ENCODE measurements around the gene KCNAB1.

Gene KCNAB1

DNA sequence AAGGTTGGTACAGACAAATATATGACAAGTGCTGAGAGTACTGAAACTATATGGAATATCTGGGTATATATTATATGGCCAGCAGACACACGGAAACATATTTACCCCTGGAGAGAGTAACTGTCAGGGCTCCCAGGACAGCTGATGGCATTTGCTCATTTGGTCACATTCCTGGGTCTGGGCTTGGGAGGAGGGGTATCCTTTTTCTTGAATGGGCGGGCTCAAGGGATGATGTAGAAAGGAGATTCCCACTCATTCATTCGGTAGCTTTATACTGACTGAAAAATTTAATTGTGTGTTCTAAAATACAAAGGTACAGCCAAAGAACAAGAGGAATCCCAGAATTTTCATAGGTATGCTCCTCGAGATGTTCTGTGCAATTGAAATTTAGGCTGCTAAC lies 131.0 kb downstream of the KCNAB1 start:
- TF ChIP-seq, protein P1, sequence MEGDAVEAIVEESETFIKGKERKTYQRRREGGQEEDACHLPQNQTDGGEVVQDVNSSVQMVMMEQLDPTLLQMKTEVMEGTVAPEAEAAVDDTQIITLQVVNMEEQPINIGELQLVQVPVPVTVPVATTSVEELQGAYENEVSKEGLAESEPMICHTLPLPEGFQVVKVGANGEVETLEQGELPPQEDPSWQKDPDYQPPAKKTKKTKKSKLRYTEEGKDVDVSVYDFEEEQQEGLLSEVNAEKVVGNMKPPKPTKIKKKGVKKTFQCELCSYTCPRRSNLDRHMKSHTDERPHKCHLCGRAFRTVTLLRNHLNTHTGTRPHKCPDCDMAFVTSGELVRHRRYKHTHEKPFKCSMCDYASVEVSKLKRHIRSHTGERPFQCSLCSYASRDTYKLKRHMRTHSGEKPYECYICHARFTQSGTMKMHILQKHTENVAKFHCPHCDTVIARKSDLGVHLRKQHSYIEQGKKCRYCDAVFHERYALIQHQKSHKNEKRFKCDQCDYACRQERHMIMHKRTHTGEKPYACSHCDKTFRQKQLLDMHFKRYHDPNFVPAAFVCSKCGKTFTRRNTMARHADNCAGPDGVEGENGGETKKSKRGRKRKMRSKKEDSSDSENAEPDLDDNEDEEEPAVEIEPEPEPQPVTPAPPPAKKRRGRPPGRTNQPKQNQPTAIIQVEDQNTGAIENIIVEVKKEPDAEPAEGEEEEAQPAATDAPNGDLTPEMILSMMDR (IDR thresholded peaks at IDR 0.05) = no peak

DNA sequence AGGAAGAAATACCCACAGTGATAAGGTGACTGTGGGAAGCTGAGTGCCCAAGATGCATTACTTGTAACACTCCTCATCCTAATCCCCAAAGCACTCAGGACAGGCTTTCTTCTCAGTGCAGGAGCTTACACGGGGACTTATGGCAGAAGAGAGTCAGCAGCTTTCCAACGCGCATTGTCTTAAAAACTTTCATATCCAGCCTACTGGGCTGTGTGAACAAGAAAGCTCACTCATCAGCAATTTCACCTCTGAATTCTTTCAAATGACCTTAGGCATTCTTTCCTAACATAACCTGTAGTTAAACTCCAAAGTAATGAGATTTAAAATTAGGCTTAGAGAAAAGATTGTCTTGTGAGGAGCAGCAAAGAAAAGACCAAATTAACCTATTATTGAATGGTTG lies 132.3 kb downstream of the KCNAB1 start:
- TF ChIP-seq, protein P1 (IDR thresholded peaks at IDR 0.05) = no peak

DNA sequence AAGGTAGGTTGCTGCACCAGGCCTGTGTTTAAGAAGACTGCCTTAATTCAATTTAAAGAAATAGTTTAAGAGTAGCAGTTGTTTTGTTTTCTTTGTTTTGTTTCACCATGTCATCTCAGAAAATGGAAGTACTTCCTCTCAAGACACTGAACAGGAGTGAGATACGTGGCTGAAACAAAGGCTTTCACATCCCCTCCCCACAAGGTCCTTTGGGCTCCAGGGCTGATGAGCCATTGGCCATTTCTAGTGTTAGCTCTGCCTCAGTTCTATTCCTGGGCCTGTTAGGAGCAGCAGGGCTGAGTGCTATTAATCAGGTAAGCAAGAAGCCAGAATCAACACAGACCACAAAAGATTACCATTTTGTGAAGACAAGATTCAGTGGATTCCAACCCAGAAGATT lies 132.8 kb downstream of the KCNAB1 start:
- TF ChIP-seq, protein P1 (IDR thresholded peaks at IDR 0.05) = no peak

DNA sequence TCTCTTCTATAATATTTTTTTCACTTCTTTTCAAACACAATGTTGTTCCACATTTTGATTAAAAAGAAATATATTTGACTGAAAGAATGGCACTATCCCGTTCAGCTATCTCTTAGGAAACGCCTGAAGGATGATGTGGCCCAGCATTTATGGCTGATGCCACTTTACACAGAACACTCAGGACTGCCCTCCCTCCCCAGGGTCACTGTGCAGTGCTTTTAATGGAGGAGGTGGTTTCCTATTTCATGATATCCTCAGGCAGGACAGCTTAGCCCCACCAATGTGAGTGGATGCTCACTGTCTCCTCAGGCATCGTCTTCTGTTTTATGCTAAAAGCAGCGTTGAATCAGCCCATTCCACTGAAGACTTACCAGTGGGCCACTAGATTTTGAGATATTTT lies 135.9 kb downstream of the KCNAB1 start:
- TF ChIP-seq, protein P1 (IDR thresholded peaks at IDR 0.05) = no peak

DNA sequence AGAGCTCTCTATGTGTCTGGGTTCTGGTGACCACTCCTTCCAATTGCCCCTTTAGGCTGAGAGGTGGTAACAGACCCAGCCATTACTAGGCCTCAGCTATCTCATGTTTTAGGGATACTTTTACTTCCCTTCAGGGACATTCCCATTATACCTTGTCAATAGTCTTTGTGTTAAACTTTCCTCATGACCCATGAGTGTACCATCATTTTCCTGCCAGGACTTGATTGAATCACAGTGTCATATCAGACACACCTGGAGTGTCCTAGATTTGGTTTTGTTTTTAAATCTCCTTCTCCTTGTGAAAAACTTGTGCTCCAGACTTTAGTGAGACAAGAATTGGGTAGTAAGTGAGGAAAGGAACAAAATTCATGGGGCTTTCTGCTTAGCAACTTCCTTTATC lies 136.6 kb downstream of the KCNAB1 start:
- TF ChIP-seq, protein P1 (IDR thresholded peaks at IDR 0.05) = no peak

DNA sequence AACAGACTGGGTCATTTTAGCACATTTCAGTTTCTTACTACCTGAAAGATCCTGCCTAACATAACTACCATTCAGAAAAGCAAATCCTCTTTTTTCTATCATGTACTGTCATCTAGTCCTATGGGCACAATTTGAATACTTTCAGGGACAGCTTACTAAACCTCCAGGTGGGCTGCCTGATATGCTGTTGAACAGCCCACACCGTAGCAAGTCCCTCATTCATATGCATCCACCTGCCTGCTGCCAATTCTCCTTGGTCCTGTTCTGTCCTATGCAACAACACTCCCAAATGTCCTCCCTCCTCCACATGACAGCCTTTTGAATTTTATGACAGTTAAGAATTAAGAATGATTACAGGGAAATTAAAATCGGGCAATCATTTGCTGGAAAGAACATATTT lies 137.9 kb downstream of the KCNAB1 start:
- TF ChIP-seq, protein P1 (IDR thresholded peaks at IDR 0.05) = no peak

DNA sequence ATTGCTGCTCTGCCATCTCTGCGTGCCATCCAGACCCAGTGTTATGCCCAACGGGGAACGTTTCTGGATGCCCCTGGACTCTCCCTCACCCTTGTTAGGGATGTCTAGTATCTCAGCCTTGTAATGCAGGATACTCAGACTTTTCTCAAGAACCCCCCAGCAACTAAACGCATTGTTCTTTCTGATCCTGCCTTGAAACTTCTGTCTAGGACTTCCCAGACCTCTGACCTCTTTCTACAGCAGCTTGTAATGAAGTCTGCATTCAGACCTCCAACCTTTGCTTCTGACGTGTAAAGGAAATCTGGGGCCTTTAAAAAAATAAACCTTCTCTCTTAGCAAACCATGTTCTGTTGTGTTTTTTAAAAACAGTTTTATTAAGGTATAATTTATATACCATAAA lies 139.5 kb downstream of the KCNAB1 start:
- TF ChIP-seq, protein P1 (IDR thresholded peaks at IDR 0.05) = no peak

DNA sequence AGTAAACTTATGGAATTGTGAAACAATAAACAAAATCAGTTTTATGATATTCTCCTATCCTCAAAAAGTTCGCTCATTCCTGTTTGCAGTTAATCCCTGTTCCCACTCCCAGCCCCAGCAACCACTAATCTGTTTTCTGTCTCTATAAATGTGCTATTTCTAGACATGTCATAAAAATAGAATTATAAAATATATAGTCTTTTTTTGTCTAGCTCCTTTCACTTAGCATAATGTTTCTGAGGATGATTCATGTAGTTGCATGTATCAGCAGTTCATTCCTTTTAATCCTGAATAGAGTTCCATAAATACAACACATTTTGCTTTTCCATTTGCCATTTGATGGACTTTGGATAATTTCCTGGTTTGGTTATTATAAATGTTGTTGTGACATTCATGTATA lies 140.0 kb downstream of the KCNAB1 start:
- TF ChIP-seq, protein P1 (IDR thresholded peaks at IDR 0.05) = no peak
